ENCODE results near the gene ZSCAN5C.

DNA sequence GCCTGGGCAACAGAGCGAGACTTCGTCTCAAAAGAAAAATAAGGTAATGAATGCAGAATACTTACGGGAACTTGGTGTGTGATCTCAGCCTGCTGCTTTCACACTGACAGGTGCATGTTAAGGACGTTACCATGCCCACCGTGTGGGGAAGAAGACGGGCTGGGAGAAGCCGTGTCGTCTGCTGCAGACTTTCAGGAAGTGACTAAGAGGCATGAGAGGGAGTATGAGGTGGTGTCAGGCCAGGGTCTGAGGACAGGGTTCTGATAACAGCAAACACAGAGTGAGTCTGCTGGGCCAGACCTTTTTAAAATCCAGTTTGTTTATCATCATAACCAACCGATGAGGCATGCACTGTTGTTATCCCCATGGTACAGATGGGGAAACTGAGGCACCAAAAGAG is 39.8 kb upstream of the ZSCAN5C start:
- TF ChIP-seq, protein P1, sequence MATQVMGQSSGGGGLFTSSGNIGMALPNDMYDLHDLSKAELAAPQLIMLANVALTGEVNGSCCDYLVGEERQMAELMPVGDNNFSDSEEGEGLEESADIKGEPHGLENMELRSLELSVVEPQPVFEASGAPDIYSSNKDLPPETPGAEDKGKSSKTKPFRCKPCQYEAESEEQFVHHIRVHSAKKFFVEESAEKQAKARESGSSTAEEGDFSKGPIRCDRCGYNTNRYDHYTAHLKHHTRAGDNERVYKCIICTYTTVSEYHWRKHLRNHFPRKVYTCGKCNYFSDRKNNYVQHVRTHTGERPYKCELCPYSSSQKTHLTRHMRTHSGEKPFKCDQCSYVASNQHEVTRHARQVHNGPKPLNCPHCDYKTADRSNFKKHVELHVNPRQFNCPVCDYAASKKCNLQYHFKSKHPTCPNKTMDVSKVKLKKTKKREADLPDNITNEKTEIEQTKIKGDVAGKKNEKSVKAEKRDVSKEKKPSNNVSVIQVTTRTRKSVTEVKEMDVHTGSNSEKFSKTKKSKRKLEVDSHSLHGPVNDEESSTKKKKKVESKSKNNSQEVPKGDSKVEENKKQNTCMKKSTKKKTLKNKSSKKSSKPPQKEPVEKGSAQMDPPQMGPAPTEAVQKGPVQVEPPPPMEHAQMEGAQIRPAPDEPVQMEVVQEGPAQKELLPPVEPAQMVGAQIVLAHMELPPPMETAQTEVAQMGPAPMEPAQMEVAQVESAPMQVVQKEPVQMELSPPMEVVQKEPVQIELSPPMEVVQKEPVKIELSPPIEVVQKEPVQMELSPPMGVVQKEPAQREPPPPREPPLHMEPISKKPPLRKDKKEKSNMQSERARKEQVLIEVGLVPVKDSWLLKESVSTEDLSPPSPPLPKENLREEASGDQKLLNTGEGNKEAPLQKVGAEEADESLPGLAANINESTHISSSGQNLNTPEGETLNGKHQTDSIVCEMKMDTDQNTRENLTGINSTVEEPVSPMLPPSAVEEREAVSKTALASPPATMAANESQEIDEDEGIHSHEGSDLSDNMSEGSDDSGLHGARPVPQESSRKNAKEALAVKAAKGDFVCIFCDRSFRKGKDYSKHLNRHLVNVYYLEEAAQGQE (tag by site-specific recombination; IDR thresholded peaks at IDR 0.05), result no peak
- TF ChIP-seq ZNF600 (tag by site-specific recombination; IDR thresholded peaks at IDR 0.05) (no peak), ZNF350 (tag by site-specific recombination; IDR thresholded peaks at IDR 0.05) (no peak), ZNF211 (tag by site-specific recombination; IDR thresholded peaks at IDR 0.05; ENCODE audit: low read depth) (no peak), ZNF777 (tag by site-specific recombination; IDR thresholded peaks at IDR 0.05; ENCODE audit: borderline replicate concordance) (no peak), IKZF3 (tag by site-specific recombination; IDR thresholded peaks at IDR 0.05) (no peak), ZNF24 (tag by site-specific recombination; IDR thresholded peaks at IDR 0.05) (no peak)
- TF ChIP-seq, protein P2, sequence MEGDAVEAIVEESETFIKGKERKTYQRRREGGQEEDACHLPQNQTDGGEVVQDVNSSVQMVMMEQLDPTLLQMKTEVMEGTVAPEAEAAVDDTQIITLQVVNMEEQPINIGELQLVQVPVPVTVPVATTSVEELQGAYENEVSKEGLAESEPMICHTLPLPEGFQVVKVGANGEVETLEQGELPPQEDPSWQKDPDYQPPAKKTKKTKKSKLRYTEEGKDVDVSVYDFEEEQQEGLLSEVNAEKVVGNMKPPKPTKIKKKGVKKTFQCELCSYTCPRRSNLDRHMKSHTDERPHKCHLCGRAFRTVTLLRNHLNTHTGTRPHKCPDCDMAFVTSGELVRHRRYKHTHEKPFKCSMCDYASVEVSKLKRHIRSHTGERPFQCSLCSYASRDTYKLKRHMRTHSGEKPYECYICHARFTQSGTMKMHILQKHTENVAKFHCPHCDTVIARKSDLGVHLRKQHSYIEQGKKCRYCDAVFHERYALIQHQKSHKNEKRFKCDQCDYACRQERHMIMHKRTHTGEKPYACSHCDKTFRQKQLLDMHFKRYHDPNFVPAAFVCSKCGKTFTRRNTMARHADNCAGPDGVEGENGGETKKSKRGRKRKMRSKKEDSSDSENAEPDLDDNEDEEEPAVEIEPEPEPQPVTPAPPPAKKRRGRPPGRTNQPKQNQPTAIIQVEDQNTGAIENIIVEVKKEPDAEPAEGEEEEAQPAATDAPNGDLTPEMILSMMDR (tag by site-specific recombination; IDR thresholded peaks at IDR 0.05), result no peak
- TF ChIP-seq, protein P3, sequence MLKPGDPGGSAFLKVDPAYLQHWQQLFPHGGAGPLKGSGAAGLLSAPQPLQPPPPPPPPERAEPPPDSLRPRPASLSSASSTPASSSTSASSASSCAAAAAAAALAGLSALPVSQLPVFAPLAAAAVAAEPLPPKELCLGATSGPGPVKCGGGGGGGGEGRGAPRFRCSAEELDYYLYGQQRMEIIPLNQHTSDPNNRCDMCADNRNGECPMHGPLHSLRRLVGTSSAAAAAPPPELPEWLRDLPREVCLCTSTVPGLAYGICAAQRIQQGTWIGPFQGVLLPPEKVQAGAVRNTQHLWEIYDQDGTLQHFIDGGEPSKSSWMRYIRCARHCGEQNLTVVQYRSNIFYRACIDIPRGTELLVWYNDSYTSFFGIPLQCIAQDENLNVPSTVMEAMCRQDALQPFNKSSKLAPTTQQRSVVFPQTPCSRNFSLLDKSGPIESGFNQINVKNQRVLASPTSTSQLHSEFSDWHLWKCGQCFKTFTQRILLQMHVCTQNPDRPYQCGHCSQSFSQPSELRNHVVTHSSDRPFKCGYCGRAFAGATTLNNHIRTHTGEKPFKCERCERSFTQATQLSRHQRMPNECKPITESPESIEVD (tag by site-specific recombination; IDR thresholded peaks at IDR 0.05), result no peak
- TF ChIP-seq, protein P4, sequence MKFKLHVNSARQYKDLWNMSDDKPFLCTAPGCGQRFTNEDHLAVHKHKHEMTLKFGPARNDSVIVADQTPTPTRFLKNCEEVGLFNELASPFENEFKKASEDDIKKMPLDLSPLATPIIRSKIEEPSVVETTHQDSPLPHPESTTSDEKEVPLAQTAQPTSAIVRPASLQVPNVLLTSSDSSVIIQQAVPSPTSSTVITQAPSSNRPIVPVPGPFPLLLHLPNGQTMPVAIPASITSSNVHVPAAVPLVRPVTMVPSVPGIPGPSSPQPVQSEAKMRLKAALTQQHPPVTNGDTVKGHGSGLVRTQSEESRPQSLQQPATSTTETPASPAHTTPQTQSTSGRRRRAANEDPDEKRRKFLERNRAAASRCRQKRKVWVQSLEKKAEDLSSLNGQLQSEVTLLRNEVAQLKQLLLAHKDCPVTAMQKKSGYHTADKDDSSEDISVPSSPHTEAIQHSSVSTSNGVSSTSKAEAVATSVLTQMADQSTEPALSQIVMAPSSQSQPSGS (tag by site-specific recombination; IDR thresholded peaks at IDR 0.05; ENCODE audit: low read depth), result no peak
